ENCODE data around the gene COX19. TPM values are rescaled to one million over a fixed set of nuclear protein-coding genes. Genes with fewer than 3 reads are reported as not detected.

Gene COX19
- total RNA-seq, 1 donor = 10.9 TPM

DNA sequence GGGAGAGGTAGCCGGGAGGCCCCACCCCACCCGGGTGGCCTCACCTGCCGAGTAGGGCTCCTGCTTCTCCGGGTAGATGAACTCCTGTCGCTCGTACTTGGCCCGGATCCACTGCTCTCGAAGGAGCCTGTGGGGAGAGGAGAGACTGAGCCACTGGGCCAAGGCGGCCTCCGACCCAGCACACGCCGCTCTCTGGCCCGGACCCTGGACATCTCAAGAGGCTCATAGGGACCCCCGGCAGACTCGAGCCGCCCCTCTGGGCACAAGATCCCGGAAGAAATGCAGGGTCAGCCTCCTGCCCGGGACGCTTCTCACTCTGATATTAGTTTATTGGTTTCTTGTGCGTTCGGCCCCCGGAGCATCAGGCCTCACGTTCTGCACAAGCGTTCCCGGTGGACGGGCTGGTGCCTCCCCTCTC, 55.4 kb downstream of the COX19 start:
- Histone ChIP-seq H2AFZ (ENCODE audit: low read length) (no peak overlapping the region), H3K9me3 (ENCODE audit: low read depth, low read length) (no peaks in the 10 kb centered on the region), H3K4me2 (ENCODE audit: insufficient read depth, low read length) (no peak overlapping the region), H3K27ac (ENCODE audit: low read depth, low read length) (no peak overlapping the region), H3K27me3 (ENCODE audit: insufficient read depth, low read length) (peaks cover 5% of the 10 kb centered on the region), H3K79me2 (ENCODE audit: insufficient read depth, low read length) (no peaks in the 10 kb centered on the region), H3K4me1 (ENCODE audit: insufficient read depth, low read length) (peaks cover 2% of the 10 kb centered on the region), H4K20me1 (ENCODE audit: insufficient read depth, low read length) (no peaks in the 10 kb centered on the region), H3K36me3 (ENCODE audit: insufficient read depth, low read length) (no peaks in the 10 kb centered on the region), H3K4me3 (ENCODE audit: insufficient read depth, low read length) (no peak overlapping the region)
- no peak for DNase-seq (ENCODE audit: insufficient read length, low spot score, missing footprints)
- TF ChIP-seq CTCF (IDR thresholded peaks at IDR 0.05; ENCODE audit: extremely low read depth, low read depth, low read length) = no peak

DNA sequence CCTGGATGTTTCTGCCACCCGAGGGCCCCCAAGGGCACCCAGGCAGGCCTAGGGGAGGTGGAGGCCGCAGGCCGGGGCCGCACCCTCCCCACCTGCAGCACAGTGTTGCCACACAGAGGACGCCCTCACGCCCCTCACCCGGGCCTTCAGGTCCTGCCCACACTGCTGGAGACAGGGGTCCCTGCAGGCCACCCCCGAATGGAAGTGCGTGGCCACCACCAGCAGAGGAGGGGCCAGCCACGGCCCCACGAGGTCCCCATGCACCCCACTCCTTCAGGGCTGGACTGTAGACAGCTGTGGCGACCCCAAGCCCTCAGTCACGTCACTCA, 56.3 kb downstream of the COX19 start:
- Histone ChIP-seq H3K27ac (ENCODE audit: low read depth, low read length) (no peak overlapping the region), H3K36me3 (ENCODE audit: insufficient read depth, low read length) (no peaks in the 10 kb centered on the region), H3K4me1 (ENCODE audit: insufficient read depth, low read length) (no peaks in the 10 kb centered on the region), H3K4me2 (ENCODE audit: insufficient read depth, low read length) (no peak overlapping the region), H2AFZ (ENCODE audit: low read length) (no peak overlapping the region), H3K9me3 (ENCODE audit: low read depth, low read length) (no peaks in the 10 kb centered on the region), H3K27me3 (ENCODE audit: insufficient read depth, low read length) (peaks cover 5% of the 10 kb centered on the region), H3K4me3 (ENCODE audit: insufficient read depth, low read length) (no peak overlapping the region), H3K79me2 (ENCODE audit: insufficient read depth, low read length) (no peaks in the 10 kb centered on the region), H4K20me1 (ENCODE audit: insufficient read depth, low read length) (no peaks in the 10 kb centered on the region)
- TF ChIP-seq CTCF (IDR thresholded peaks at IDR 0.05; ENCODE audit: extremely low read depth, low read depth, low read length) = no peak
- no peak for DNase-seq (ENCODE audit: insufficient read length, low spot score, missing footprints)

GRCh38 chr7:918441-919113, 56.8 kb downstream of the COX19 start:
- Histone ChIP-seq H2AFZ (ENCODE audit: low read length) (no peak overlapping the region), H3K4me3 (ENCODE audit: insufficient read depth, low read length) (no peak overlapping the region), H4K20me1 (ENCODE audit: insufficient read depth, low read length) (no peaks in the 10 kb centered on the region), H3K4me1 (ENCODE audit: insufficient read depth, low read length) (no peaks in the 10 kb centered on the region), H3K9me3 (ENCODE audit: low read depth, low read length) (no peaks in the 10 kb centered on the region), H3K27ac (ENCODE audit: low read depth, low read length) (no peak overlapping the region), H3K27me3 (ENCODE audit: insufficient read depth, low read length) (peaks cover 5% of the 10 kb centered on the region), H3K79me2 (ENCODE audit: insufficient read depth, low read length) (no peaks in the 10 kb centered on the region), H3K36me3 (ENCODE audit: insufficient read depth, low read length) (no peaks in the 10 kb centered on the region), H3K4me2 (ENCODE audit: insufficient read depth, low read length) (no peak overlapping the region)
- no peak for DNase-seq (ENCODE audit: insufficient read length, low spot score, missing footprints)
- no peak for TF ChIP-seq CTCF (IDR thresholded peaks at IDR 0.05; ENCODE audit: extremely low read depth, low read depth, low read length)

GRCh38 chr7:918118-918425, 57.3 kb downstream of the COX19 start:
- H3K9me3 ChIP-seq (ENCODE audit: low read depth, low read length) = no peaks in the 10 kb centered on the region
- H4K20me1 ChIP-seq (ENCODE audit: insufficient read depth, low read length) = no peaks in the 10 kb centered on the region
- no peak overlapping the region for H3K4me2 ChIP-seq (ENCODE audit: insufficient read depth, low read length)
- H3K79me2 ChIP-seq (ENCODE audit: insufficient read depth, low read length) = no peaks in the 10 kb centered on the region
- no peak overlapping the region for H2AFZ ChIP-seq (ENCODE audit: low read length)
- H3K4me3 ChIP-seq (ENCODE audit: insufficient read depth, low read length) = no peak overlapping the region
- H3K27me3 ChIP-seq (ENCODE audit: insufficient read depth, low read length) = peaks cover 5% of the 10 kb centered on the region
- no peak for DNase-seq (ENCODE audit: insufficient read length, low spot score, missing footprints)
- H3K4me1 ChIP-seq (ENCODE audit: insufficient read depth, low read length) = no peaks in the 10 kb centered on the region
- no peak for TF ChIP-seq CTCF (IDR thresholded peaks at IDR 0.05; ENCODE audit: extremely low read depth, low read depth, low read length)
- H3K36me3 ChIP-seq (ENCODE audit: insufficient read depth, low read length) = no peaks in the 10 kb centered on the region
- no peak overlapping the region for H3K27ac ChIP-seq (ENCODE audit: low read depth, low read length)

Measured in osteoblast (primary cell).